Stimulated activated CD4-positive, alpha-beta T cell treated with anti-CD3 and anti-CD28 coated beads, Interleukin-1b, Interleukin-23, amount 100 ng/mL, for 1 hour (primary cell): Measurements from ENCODE around the gene TDO2.
"Not testable (repeated sequence)": the region's sequence is repeated elsewhere in the genome, so short reads cannot be mapped to it uniquely, and the experiment has no call there.

ENCODE experiments used
- DNase-seq, 2 donors: peaks; one replicate each; pipeline ENCODE4 v3.0.0-alpha.2; 2020; ENCODE audit warnings: low read depth in 2 of 2

Gene TDO2

GRCh38 chr4:155903453-155903852 is at the start of gene TDO2:
TSS of gene TDO2 (plus strand) at chr4:155903696. CDS start at chr4:155903759, 63 bp downstream.
- no peak for DNase-seq

- DNase-seq = no peak
These were observed 48.8 kb upstream of the TDO2 start for GRCh38 chr4:155854582-155855226.

- DNase-seq = no peak
These were observed 47.6 kb upstream of the TDO2 start for GRCh38 chr4:155855897-155856296.

GRCh38 chr4:155866177-155866576 is 37.3 kb upstream of the TDO2 start, which contains the start of gene ASIC5:
TSS of gene ASIC5 (minus strand) at chr4:155866277. CDS start at chr4:155866226, 51 bp downstream.
- no peak for DNase-seq

- no peak for DNase-seq
These were observed 27.6 kb upstream of the TDO2 start for GRCh38 chr4:155875878-155876277.

GRCh38 chr4:155877971-155878370 is 25.5 kb upstream of the TDO2 start:
- DNase-seq = no peak

GRCh38 chr4:155878611-155879010 is 24.9 kb upstream of the TDO2 start:
- no peak for DNase-seq

- no peak for DNase-seq
These were observed 23.7 kb upstream of the TDO2 start for GRCh38 chr4:155879767-155880166.

- DNase-seq = no peak
These were observed 21.9 kb upstream of the TDO2 start for GRCh38 chr4:155881555-155881954.

GRCh38 chr4:155883895-155884294 is 19.6 kb upstream of the TDO2 start:
- DNase-seq = no peak

GRCh38 chr4:155885666-155886065 is 17.8 kb upstream of the TDO2 start:
- no peak for DNase-seq

GRCh38 chr4:155887045-155887444 is 16.5 kb upstream of the TDO2 start:
- DNase-seq = no peak

GRCh38 chr4:155887847-155888570 is 15.5 kb upstream of the TDO2 start:
- DNase-seq = no peak

GRCh38 chr4:155889031-155889793 is 14.3 kb upstream of the TDO2 start:
- no peak for DNase-seq

- DNase-seq = no peak
These were observed 13.6 kb upstream of the TDO2 start for GRCh38 chr4:155889946-155890345.

- DNase-seq = no peak
These were observed 12.4 kb upstream of the TDO2 start for GRCh38 chr4:155891058-155891457.

- DNase-seq = not testable (repeated sequence)
These were observed 5.1 kb upstream of the TDO2 start for GRCh38 chr4:155898371-155898770.

GRCh38 chr4:155899891-155900290 is 3.6 kb upstream of the TDO2 start:
- no peak for DNase-seq

- no peak for DNase-seq
These were observed 3.1 kb upstream of the TDO2 start for GRCh38 chr4:155900381-155900780.

- DNase-seq = no peak
These were observed 2.5 kb upstream of the TDO2 start for GRCh38 chr4:155901013-155901412.

GRCh38 chr4:155904331-155904730 is 835 bp downstream of the TDO2 start:
- DNase-seq = no peak

- DNase-seq = no peak
These were observed 3.2 kb downstream of the TDO2 start for GRCh38 chr4:155906554-155907247.
